Ishikawa (cell line): ENCODE measurements around the gene KRT7.

Experiments used
- CEBPB ChIP-seq: IDR thresholded peaks from 2 replicates; pipeline ENCODE4 v1.6.1; 2012
- CREB1 ChIP-seq: IDR thresholded peaks from 2 replicates; pipeline ENCODE4 v1.6.1; 2012; ENCODE audit warnings: low read depth
- EGR1 ChIP-seq: IDR thresholded peaks from 2 replicates; pipeline ENCODE4 v1.6.1; 2012
- EP300 ChIP-seq: IDR thresholded peaks from 2 replicates; pipeline ENCODE4 v1.6.1; 2012; ENCODE audit warnings: borderline replicate concordance
- FOXM1 ChIP-seq: IDR thresholded peaks from 2 replicates; pipeline ENCODE4 v1.6.1; 2012; ENCODE audit warnings: low read depth, borderline replicate concordance
- MAX ChIP-seq: IDR thresholded peaks from 2 replicates; pipeline ENCODE4 v1.6.1; 2012
- NFIC ChIP-seq: IDR thresholded peaks from 2 replicates; pipeline ENCODE4 v1.6.1; 2012
- RAD21 ChIP-seq: IDR thresholded peaks from 2 replicates; pipeline ENCODE4 v1.6.1; 2012; ENCODE audit warnings: low read depth
- REST ChIP-seq: IDR thresholded peaks from 2 replicates; pipeline ENCODE4 v1.6.1; 2012; ENCODE audit warnings: low read depth, mild to moderate bottlenecking
- TAF1 ChIP-seq: IDR thresholded peaks from 2 replicates; pipeline ENCODE4 v1.6.1; 2012; ENCODE audit warnings: low read depth, mild to moderate bottlenecking
- TCF12 ChIP-seq: IDR thresholded peaks from 2 replicates; pipeline ENCODE4 v1.6.1; 2012; ENCODE audit warnings: low read depth
- TEAD4 ChIP-seq: IDR thresholded peaks from 2 replicates; pipeline ENCODE4 v1.6.1; 2012
- USF1 ChIP-seq: IDR thresholded peaks from 2 replicates; pipeline ENCODE4 v1.6.1; 2012
- YY1 ChIP-seq: IDR thresholded peaks from 2 replicates; pipeline ENCODE4 v1.6.1; 2012; ENCODE audit warnings: low read depth
- ZBTB7A ChIP-seq: IDR thresholded peaks from 2 replicates; pipeline ENCODE4 v1.6.1; 2012; ENCODE audit warnings: low read depth

Gene KRT7

GRCh38 chr12:52204095-52204930, 28.7 kb upstream of the KRT7 start:
- no peak for TF ChIP-seq TEAD4
- TF ChIP-seq TAF1: no peak

- TF ChIP-seq NFIC (no peak), TAF1 (no peak), EP300 (no peak), RAD21 (peak; percentile 16; the same call in 1 of the 2 replicates), TCF12 (no peak)
Measured at GRCh38 chr12:52204931-52205505, 28.0 kb upstream of the KRT7 start.

- TF ChIP-seq NFIC (no peak), USF1 (no peak), TEAD4 (no peak), TAF1 (no peak), TCF12 (no peak), CREB1 (no peak), YY1 (no peak), ZBTB7A (no peak), EP300 (no peak), REST (no peak), RAD21 (no peak), MAX (no peak; the same call in 1 of the 2 replicates), EGR1 (no peak), CEBPB (no peak), FOXM1 (no peak)
Measured at GRCh38 chr12:52205612-52206303, 27.3 kb upstream of the KRT7 start.

- TF ChIP-seq RAD21: no peak
- no peak for TF ChIP-seq USF1
- TF ChIP-seq EP300: peak; percentile 99
- no peak for TF ChIP-seq CREB1
- no peak for TF ChIP-seq EGR1
- TF ChIP-seq TEAD4: peak; percentile 95
- peak; percentile 54; the same call in 1 of the 2 replicates for TF ChIP-seq MAX
- no peak for TF ChIP-seq TAF1
- peak; percentile 99 for TF ChIP-seq TCF12
- no peak for TF ChIP-seq CEBPB
- TF ChIP-seq REST: no peak
- TF ChIP-seq ZBTB7A: peak; percentile 62; the same call in 1 of the 2 replicates
- TF ChIP-seq YY1: 0 out of 2 replicates have a peak, but pooled peaks have one; percentile 20
- TF ChIP-seq NFIC: peak; percentile 98
- peak; percentile 94 for TF ChIP-seq FOXM1
Measured at GRCh38 chr12:52206304-52207040, 26.6 kb upstream of the KRT7 start.

- no peak for TF ChIP-seq CREB1
- TF ChIP-seq CEBPB: no peak
- no peak for TF ChIP-seq REST
- no peak for TF ChIP-seq ZBTB7A
- TF ChIP-seq NFIC: no peak
- TF ChIP-seq TAF1: no peak
- TF ChIP-seq FOXM1: no peak
- no peak for TF ChIP-seq USF1
- no peak for TF ChIP-seq TCF12
- no peak for TF ChIP-seq RAD21
- TF ChIP-seq TEAD4: no peak
- TF ChIP-seq MAX: no peak
- no peak for TF ChIP-seq EGR1
- TF ChIP-seq EP300: no peak
- no peak for TF ChIP-seq YY1
Measured at GRCh38 chr12:52207106-52207505, 25.9 kb upstream of the KRT7 start.
